SH-SY5Y (cell line): ENCODE results near the gene LCT.

Experiments
- GATA2 ChIP-seq: IDR thresholded peaks from 2 replicates; pipeline ENCODE4 v1.6.1; 2011; ENCODE audit warnings: mild to moderate bottlenecking, low read depth, low read length
- GATA3 ChIP-seq: IDR thresholded peaks from 2 replicates; pipeline ENCODE4 v1.6.1; 2011; ENCODE audit warnings: low read depth, mild to moderate bottlenecking, low read length, moderate library complexity

DNA sequence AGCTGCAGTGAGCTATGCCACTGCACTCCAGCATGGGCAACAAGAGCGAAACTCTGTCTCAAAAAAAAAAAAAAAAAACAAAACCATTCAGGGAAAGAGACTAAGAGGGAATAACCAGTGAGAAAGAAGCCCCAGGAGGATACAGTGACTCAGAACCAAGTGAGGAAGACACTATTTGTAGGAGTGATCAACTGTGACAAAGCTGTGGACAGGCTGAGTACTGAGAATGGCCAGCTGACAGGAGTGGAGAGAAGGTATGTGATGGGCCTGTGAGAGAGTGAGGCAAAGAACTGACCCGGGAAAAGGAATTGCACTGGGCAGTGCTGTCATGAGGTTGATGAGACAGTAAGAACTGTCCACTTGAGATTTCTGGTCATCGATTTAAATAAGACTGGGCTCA is 6.7 kb upstream of the LCT start:
- TF ChIP-seq GATA3 (no peak), GATA2 (no peak)
